Measurements from ENCODE around the gene TRIM47. TPM values are rescaled to one million over a fixed set of nuclear protein-coding genes. Genes with fewer than 3 reads are reported as not detected.
"Not testable (repeated sequence)": the region's sequence is repeated elsewhere in the genome, so short reads cannot be mapped to it uniquely, and the experiment has no call there.

Gene TRIM47
- total RNA-seq, 1 experiment from 2014 or later: 8.1 TPM

- H3K4me3 ChIP-seq: peak overlapping the region; percentile 69
- H3K27me3 ChIP-seq: no peaks in the 10 kb centered on the region
- peaks cover 11% of the 10 kb centered on the region for H3K36me3 ChIP-seq
- peaks cover 11% of the 10 kb centered on the region for H3K4me1 ChIP-seq
- no peaks in the 10 kb centered on the region for H3K9me3 ChIP-seq (replicated peaks)
- DNase-seq: no peak
- H3K27ac ChIP-seq: no peak overlapping the region; the same call in 1 of the 2 replicates
Observed at GRCh38 chr17:75854101-75854748, 24.2 kb downstream of the TRIM47 start.

GRCh38 chr17:75853433-75853832 is 24.9 kb downstream of the TRIM47 start:
- no peak overlapping the region for H3K4me3 ChIP-seq
- peaks cover 11% of the 10 kb centered on the region for H3K4me1 ChIP-seq

DNA sequence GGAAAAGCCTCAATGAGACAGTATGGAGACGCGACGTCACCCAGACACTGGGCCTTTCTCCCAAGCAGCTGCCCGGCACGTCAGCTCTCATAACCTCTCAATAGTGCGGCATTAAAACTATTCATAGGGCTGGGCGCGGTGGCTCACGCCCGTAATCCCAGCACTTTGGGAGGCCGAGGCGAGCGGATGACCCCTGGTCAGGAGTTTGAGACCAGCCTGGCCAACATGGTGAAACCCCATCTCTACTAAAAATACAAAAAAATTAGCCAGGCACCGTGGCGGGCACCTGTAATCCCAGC is 26.7 kb downstream of the TRIM47 start:
- not testable (repeated sequence) for H3K4me3 ChIP-seq; H3K27me3 ChIP-seq; H3K9me3 ChIP-seq (replicated peaks); H3K27ac ChIP-seq; DNase-seq
- Histone ChIP-seq H3K36me3 (peaks cover 25% of the 10 kb centered on the region), H3K4me1 (peaks cover 11% of the 10 kb centered on the region)

More at GRCh38 chr17:75853433-75853832, 24.9 kb downstream of the TRIM47 start:
- Histone ChIP-seq H3K27me3 (no peaks in the 10 kb centered on the region), H3K27ac (no peak overlapping the region), H3K9me3 (replicated peaks) (no peaks in the 10 kb centered on the region), H3K36me3 (peaks cover 15% of the 10 kb centered on the region)
- DNase-seq: no peak

DNA sequence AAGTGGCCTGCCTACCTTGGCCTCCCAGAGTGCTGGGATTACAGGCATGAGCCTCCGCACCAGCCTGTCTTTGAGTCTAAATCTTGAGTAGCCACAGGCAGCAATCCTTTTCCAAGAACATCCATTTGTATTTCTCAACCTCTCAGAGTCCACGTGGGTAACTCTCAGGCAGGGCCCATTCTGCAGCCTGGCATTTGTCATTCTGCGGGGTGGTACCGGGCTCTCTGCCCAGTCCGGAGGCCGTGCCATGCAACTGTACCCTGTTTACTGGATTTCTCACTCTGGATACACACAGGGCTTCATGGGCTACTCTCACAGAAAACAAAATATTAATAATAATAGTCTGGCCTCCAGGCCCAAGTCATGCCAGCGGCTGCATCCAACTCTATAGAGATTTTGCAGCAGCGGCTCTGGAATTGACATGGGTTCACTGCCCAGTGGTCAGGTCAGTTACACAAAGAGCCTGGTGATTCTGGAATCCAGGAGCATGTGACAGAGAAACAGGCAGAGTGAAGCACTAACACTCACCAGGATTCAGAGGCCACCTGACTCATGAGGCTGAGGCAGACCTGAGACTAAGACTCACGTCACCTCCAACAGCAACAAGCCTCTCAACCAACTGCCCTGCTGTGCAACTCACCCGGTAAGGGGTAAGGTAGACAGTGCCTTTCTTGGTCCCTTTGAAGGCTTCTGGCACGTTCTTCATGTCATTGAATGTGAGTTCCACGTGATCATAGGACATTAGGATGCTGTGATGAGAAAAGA is 27.3 kb downstream of the TRIM47 start:
- H3K36me3 ChIP-seq: peaks cover 25% of the 10 kb centered on the region
- H3K27ac ChIP-seq: no peak overlapping the region
- peaks cover 7% of the 10 kb centered on the region for H3K4me1 ChIP-seq

GRCh38 chr17:75849724-75850123 is 28.7 kb downstream of the TRIM47 start:
- Histone ChIP-seq H3K4me3 (no peak overlapping the region), H3K27ac (no peak overlapping the region), H3K9me3 (replicated peaks) (no peaks in the 10 kb centered on the region), H3K4me1 (peaks cover 21% of the 10 kb centered on the region), H3K27me3 (no peaks in the 10 kb centered on the region), H3K36me3 (peaks cover 25% of the 10 kb centered on the region)
- DNase-seq: no peak

More for the DNA sequence above, 27.3 kb downstream of the TRIM47 start:
- Histone ChIP-seq H3K4me3 (no peak overlapping the region), H3K27me3 (no peaks in the 10 kb centered on the region), H3K9me3 (replicated peaks) (no peaks in the 10 kb centered on the region)
- DNase-seq: no peak

- peaks cover 25% of the 10 kb centered on the region for H3K36me3 ChIP-seq
Observed at GRCh38 chr17:75849279-75849646, 29.1 kb downstream of the TRIM47 start.

GRCh38 chr17:75848523-75849278 is 29.7 kb downstream of the TRIM47 start:
- Histone ChIP-seq H3K27ac (no peak overlapping the region), H3K27me3 (no peaks in the 10 kb centered on the region)

More at GRCh38 chr17:75849279-75849646, 29.1 kb downstream of the TRIM47 start:
- H3K4me3 ChIP-seq: no peak overlapping the region
- peaks cover 19% of the 10 kb centered on the region; the same call in 1 of the 2 replicates for H3K4me1 ChIP-seq
- no peak overlapping the region for H3K27ac ChIP-seq
- no peaks in the 10 kb centered on the region for H3K9me3 ChIP-seq (replicated peaks)
- DNase-seq: no peak
- H3K27me3 ChIP-seq: no peaks in the 10 kb centered on the region

DNA sequence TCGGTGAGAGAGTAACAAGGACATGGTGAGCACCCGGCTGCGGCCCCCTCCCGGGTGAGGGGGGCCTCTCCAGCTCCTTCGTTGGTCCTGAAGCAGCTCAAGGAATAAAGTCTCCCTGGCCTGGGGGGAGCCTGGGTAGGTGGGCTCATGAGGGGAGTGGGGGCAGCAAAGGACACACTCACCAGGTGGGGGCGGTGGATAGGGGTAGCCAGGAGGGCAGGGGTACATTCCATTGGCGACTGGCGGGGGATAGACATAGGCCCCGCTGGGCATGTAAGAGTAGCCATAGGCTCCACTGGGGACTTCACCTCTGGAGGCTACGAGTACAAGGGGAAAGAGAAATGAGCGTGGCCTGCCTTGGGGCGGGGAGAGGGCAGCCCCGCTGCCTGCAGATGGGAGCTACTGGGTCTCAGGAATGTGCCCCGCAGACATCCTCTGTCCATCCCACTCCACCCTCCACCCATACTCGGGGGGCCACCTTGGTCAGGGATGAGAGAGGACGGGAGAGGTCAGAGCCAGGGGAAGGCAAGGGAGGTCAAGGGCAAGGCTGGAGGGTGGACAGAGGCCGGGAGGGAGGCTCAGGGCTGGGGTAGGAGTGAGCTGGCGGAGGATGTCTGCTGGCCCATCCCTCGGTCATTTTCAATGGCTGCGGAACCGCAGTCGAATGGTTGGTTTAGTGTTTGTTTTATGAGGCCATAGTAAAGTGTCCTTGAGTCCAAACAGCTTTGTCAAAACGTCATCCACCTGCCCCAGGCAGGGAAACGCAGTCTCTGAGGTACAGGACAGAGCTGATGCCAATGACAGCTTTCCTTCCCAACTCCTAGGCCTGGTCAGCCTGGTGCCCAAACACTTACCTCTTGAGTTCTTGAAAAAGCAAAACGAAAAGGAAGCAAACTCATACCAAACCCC is 30.5 kb downstream of the TRIM47 start:
- no peak overlapping the region for H3K27ac ChIP-seq
- H3K9me3 ChIP-seq (replicated peaks): no peaks in the 10 kb centered on the region
- H3K4me3 ChIP-seq: no peak overlapping the region
- peaks cover 17% of the 10 kb centered on the region; the same call in 1 of the 2 replicates for H3K4me1 ChIP-seq
- no peaks in the 10 kb centered on the region for H3K27me3 ChIP-seq
- peaks cover 25% of the 10 kb centered on the region for H3K36me3 ChIP-seq
- no peak for DNase-seq

More at GRCh38 chr17:75848523-75849278, 29.7 kb downstream of the TRIM47 start:
- H3K4me1 ChIP-seq: peaks cover 17% of the 10 kb centered on the region; the same call in 1 of the 2 replicates
- peak; percentile 62 to 63 for DNase-seq
- no peak overlapping the region for H3K4me3 ChIP-seq
- H3K36me3 ChIP-seq: peaks cover 25% of the 10 kb centered on the region
- H3K9me3 ChIP-seq (replicated peaks): no peaks in the 10 kb centered on the region

DNA sequence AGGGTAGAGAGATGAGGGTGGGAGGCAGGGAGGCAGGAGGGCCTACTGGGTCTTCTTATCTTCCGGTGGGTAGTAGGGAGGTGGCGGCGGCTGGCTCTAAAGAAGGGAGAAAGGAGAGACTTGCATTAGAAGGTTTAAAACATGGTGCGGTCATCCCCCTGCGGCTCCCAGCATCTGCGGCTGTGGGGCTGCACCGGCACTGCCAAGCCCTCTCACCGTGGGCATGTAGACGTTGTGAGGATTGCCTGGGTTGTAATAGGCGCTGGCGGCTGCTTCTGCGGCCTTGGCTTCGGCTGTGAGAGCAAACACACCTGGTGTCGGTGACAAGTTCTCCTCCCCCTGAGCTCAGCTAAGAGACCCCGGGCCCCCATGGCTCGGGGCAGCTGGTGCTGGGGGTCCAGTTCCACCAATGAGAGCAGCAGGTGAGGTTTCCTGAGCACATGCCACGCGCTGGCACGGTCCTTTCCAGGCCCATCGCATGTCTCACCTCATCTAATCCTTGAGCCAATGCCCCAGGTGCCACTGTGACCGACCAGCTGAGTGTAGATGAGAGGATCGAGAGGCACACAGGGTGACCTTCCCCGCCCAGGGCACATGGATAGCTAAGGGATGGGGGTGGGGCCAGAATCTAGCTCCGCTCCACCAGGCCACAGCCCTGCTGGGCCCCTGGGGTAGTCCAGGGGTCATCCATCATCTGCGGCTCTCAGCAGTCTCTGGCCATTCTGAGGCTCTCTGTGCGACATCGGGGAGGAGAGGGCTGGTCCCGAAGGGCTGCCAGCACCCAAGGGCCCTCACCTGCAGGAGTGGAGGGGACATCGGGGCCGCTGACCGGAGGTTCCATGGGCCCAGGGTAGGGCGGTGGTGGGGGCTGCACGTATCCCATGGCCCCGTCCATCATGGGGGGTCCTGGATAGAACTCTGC is 31.4 kb downstream of the TRIM47 start:
- peaks cover 25% of the 10 kb centered on the region for H3K36me3 ChIP-seq

GRCh38 chr17:75845933-75846691 is 32.3 kb downstream of the TRIM47 start:
- peaks cover 21% of the 10 kb centered on the region for H3K36me3 ChIP-seq
- peaks cover 17% of the 10 kb centered on the region; the same call in 1 of the 2 replicates for H3K4me1 ChIP-seq
- H3K27me3 ChIP-seq: no peaks in the 10 kb centered on the region
- DNase-seq: no peak
- H3K27ac ChIP-seq: no peak overlapping the region
- H3K4me3 ChIP-seq: no peak overlapping the region
- no peaks in the 10 kb centered on the region for H3K9me3 ChIP-seq (replicated peaks)

More for the DNA sequence above, 31.4 kb downstream of the TRIM47 start:
- H3K4me3 ChIP-seq: no peak overlapping the region
- H3K9me3 ChIP-seq (replicated peaks): no peaks in the 10 kb centered on the region
- H3K4me1 ChIP-seq: peaks cover 17% of the 10 kb centered on the region; the same call in 1 of the 2 replicates
- no peaks in the 10 kb centered on the region for H3K27me3 ChIP-seq
- DNase-seq: no peak
- H3K27ac ChIP-seq: no peak overlapping the region

GRCh38 chr17:75845058-75845711 is 33.2 kb downstream of the TRIM47 start:
- peak; percentile 82 to 85 for DNase-seq
- Histone ChIP-seq H3K36me3 (peaks cover 19% of the 10 kb centered on the region), H3K4me3 (no peak overlapping the region), H3K27me3 (no peaks in the 10 kb centered on the region), H3K4me1 (peaks cover 17% of the 10 kb centered on the region; the same call in 1 of the 2 replicates), H3K9me3 (replicated peaks) (no peaks in the 10 kb centered on the region), H3K27ac (no peak overlapping the region)

- peaks cover 17% of the 10 kb centered on the region for H3K36me3 ChIP-seq
- H3K4me1 ChIP-seq: peaks cover 17% of the 10 kb centered on the region; the same call in 1 of the 2 replicates
- no peaks in the 10 kb centered on the region for H3K27me3 ChIP-seq
- H3K27ac ChIP-seq: no peak overlapping the region
- DNase-seq: peak; percentile 35 to 38
- no peaks in the 10 kb centered on the region for H3K9me3 ChIP-seq (replicated peaks)
- peak overlapping the region; percentile 31 for H3K4me3 ChIP-seq
Observed at GRCh38 chr17:75844530-75845057, 33.8 kb downstream of the TRIM47 start.

Data from SJCRH30 (cell line).